Stimulated activated CD4-positive, alpha-beta T cell treated with anti-CD3 and anti-CD28 coated beads, TNF-alpha, amount 100 ng/mL, for 1 hour (primary cell): Measurements from ENCODE around the gene CDK12.

Source experiments
- DNase-seq, 3 donors: peaks; one replicate each; pipeline ENCODE4 v3.0.0-alpha.2; 2020; ENCODE audit warnings: low read depth in 3 of 3, low spot score in 1 of 3

The CDK12 gene

DNA sequence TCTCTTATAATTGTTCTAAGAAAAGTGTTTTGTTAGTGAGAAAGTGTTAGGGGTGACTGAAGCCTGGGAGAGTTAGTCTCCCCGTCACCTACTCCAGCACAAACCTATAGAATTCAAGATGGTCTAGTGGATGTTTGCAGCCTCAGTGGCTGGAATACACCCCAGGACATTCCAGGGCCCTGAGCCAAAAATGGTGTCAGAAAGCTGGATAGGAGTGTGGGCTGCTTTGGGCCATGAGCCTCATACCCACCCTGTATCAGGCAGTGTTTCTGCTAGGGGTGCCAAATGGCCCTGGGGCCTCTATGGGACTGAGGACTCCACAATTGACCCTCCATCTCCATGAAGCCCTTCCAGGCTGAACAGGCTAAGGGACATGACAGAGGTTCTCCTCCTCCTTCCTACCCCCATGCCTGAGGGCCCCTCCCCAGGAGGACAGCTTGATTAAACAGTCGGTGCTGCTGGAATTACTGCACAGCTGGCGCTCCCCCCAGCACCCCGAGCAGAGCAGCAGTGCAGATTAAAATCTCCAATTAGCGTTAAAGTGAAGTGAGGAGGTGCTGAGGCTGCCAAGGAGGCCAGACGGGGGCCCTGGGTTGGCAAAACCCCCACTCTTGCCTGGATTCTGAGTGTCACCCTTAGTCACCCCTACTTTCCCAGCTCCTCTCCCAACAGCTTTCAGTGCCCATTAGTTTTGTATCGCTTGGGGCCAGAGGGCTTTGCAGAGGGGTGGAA lies 87.4 kb downstream of the CDK12 start:
- DNase-seq = no peak

DNA sequence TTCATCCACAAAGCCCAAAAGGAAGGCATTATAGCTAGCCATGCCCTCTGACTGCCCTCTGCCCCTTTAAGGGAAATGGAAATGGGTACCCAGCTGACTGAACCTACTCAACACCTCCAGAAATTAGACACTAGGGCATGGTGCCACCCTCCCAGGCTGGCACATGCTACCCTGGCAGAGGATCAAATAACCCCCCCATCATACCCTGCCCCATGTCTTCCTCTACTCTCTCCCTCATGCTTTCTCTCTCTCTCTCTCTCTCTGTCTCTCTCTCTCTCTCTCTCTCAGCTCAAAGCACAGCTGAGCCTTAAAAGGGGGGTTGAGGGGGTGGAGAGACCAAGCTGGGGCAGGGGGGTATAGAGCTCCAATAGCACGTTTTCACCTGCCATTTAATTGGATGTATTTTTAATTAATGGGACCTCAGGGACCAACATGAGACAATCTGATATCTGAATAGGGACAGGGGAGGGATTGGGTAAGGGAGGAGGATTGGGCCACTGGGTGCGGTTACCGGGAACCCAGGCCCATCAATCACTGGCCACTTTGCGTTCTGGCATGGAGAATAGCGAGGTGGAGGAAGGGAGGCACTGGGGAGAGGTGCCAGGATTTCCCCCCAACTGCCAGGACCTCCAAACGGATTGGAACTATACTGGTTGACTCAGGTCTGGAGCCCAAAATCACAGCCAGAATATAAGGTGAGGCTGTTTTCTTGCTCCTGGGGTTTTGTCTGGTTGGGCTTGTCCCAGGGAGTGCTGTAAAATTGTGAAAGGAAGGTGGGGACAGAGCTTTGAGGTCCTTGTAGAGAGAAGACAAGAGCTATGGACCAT lies 88.7 kb downstream of the CDK12 start:
- no peak for DNase-seq

DNA sequence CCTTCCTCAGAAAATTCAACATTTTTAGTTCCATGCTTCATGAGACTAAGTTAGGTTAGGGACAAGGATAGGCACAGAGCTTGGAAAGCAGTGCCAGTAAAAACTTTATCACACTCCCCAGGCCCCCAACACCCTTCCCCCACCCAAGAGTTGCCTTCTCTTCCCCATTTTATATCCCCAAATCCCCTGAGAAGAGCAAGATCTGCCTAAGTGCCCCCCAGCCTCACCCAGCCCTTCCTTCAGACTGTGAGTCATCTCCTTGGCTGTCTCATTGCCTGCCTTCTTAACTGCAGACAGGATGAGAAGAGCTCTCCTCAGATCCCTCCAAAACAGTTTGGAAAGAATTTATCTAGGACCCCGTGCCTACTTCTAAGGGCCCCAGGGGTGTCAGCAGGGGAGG lies 90.6 kb downstream of the CDK12 start:
- DNase-seq = no peak

DNA sequence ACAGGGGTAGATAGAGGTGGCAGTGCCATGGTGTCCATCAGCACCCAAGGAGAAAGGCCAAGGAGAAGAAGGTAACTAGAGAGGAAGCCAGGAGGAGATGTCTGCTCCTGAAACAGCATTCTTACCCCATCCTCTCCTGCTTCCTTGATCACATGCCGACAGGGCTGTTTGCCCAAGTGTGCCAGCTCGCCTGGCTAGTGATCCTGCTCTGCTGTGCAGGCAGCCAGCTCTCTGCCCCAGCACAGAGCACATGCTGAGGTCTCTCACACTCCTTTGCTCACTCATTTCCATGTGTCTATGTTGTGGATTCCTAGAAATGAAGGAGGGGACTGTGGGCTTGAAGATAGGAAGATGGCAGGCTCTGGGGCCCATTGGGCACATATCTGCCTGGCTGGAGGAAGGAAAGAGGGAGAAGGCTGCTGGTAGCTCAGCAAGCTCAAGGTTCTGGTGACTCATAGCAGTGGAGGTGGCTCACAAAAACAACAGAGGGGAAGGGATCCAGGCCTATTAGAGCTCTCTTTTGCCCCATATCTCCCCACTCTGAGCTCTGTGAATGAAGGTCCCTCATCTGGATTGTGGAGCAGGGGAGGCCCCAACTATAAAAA lies 92.2 kb downstream of the CDK12 start:
- DNase-seq = no peak

DNA sequence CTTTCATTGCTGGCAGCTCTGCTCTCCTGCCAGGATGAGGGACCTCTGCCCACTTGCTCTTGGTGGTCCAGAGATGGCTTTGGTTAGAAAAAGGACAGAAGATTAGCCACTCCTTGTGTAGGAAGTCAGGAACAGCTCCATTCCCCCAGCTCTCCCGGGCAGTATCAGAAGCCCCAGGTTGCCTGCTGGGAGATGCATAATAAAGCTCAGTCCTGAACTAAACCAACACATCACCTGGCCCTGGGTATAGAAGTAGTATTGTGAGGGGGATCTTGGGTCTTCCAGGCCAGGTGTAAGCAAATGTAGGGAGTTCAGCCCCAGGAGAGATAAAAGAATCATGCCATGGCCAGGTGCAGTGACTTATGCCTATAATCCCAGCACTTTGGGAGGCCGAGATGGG lies 94.1 kb downstream of the CDK12 start:
- DNase-seq = no peak

DNA sequence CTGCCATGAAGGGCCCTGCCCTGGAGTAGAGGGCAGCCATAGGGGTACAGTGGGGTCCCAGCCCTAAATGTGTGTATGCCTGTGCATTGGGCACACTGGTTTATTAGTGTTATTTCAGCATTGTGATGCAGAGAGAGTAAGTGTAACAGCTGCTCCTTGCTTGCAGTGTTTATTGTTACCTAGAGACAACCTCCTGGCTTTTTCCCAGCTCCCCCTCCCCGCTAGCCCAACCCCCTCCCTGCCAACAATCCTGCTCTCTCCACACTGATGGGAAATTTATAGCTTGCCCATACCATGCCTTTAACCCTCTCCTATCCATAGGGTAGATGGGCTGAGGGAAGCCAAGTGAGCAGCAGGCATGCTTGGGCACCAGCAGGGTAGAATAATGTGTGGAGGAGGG lies 95.1 kb downstream of the CDK12 start:
- no peak for DNase-seq

DNA sequence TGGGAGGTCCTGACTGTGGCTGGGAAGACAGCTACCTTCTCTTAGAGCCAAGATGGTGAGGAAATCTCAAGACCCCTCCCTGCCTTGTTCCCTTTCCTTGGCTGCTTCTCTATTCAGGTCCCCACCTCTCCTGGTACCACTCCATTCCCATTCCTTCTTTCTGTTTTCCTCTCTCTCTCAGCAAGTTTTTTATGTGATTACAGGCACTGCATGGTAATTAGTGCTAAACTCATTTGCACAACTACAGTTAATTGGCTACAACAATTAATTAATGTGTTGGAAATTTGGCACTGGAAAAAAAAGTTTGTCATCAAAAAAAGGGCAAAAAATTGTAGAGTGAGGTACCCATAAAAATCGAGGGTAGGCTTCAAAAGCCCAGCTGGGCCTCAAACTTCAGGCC lies 101.1 kb downstream of the CDK12 start:
- no peak for DNase-seq

DNA sequence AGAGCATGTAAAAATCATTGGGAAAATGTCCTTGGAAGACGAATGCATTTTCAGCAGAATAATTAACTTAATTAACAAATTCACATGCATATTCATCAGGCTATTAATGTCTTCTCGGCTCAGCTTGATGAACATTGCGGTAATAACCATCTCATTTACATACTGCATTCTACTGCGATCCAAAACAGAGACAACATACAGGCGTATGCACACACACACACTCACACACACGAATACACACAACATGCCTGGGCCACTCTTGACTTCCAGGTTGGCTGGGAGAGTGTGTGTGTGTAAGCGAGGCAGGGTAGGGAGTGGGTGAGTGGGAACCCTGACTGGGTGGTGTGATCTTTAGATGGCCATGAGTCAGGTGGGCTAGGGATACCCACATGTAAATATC lies 101.7 kb downstream of the CDK12 start:
- no peak for DNase-seq

DNA sequence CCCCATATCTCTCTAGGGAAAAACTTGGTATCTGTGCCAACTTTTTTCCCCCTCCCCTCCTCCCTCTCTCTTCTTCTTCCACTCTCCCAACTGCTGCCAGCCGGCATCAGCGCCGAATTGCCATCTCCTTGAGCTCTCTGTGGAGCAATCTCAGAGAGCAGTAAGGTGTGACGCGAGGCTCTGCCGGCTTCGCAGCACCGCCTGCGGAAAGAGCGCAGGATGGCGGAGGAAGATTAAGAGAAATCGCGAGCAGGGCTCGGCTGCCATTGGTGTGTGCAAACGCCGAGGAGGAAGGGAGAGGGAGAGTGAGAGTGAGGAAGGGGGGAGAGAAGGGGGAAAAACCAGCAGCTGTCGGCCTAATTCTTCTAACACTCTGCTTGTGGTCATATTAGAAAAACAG lies 102.2 kb downstream of the CDK12 start:
- no peak for DNase-seq

DNA sequence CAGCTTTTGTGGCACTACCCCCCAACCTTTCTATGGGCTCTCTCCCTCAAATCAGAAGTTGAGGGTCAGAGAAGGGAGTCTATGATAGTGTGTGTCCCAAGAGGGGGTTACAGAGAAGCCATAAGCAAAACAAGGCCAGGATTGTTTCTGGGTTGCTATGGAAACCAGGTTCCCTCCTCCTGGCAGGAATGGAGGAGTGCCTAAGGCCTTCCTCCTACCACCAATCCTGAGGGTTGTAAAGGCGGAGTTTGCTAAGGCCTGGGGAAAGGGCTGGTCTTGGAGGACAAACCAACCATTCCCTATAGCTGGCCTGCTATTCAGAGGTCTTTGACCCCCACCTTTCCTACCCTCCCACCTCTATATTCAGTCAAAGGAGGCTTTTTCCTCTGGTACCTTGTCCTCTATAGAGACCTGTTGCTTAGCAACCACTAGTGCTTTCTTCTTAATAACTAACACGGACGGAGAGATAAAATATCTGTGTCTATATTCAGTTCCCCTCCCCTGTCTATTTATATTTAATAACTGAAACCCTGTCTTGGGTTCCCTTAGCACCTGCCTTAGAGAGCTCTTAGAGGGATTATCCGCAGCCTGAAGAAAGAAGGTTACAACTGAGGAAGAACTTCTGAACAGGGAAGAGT lies 103.0 kb downstream of the CDK12 start:
- DNase-seq = no peak

DNA sequence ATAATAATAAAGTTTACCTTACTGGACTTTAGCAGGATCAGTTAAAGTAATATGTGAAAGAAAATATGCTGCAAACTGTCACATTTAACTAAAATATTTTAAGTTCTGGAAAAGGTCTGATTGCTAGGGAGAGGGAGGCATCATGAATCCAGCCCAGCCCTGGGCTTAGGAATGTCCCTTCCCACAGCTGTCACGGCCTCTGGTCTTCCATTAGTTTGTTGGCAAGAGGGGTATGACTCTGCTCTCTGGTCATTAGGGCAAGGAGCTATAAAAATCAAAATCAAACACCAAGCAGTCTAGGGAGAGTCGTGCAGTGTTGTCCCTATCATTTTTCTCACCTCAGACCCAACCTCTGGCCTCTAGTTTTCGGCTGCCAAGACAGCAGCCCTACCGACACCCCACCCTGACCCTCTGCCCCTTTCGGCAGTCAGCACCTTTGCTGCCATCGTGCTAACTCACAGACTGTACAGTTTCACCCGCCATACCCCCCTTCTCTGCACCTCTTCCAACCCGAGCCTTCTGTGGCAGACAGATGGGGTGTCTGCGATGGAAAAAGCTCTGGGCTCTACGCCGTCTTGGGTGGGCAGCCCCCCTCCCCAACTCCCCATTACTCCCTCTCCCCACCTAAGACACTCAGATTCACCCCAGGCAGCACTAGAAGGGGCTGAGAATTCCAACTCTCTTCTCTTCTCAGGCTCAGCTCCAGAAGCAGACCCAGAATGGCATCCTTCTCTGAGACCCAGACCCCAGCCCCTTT lies 105.0 kb downstream of the CDK12 start:
- no peak for DNase-seq

DNA sequence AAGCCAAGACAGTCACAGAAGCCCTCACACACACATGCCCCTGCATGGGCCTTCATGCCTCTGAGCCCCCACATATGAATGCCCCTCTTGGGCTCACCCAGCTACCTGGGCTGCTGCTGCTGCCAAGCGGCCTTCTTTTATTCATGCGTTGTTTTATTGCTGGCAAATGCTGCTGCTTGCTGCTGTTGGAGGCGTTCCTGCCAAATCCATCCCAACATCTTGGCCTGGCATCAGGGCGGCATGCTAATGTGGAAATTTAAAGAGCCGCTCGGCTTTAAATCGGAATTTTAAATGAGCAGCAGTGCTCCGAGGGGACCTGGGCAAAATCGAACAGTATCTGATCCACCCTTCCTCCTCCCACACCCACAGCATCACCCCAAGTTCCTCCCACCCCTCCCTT lies 107.4 kb downstream of the CDK12 start:
- DNase-seq = no peak

DNA sequence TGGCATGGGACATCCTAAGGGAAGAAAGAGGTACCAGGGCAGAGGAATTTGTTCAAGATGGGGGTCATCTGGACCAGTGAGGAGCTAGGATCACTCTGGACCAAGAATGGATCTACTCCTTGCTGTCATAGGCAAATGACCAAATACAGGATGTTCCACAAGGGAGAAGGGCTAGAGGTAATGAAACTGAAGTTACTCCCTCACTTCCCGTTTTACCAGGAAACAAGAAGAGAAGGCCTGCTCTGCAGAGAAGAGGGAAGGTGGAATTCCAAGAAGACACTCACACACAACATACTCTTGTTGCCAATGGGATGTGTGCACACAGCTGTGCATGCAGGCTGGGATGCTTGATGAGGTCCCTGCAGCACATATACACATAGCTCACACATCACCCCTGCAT lies 107.8 kb downstream of the CDK12 start:
- no peak for DNase-seq

DNA sequence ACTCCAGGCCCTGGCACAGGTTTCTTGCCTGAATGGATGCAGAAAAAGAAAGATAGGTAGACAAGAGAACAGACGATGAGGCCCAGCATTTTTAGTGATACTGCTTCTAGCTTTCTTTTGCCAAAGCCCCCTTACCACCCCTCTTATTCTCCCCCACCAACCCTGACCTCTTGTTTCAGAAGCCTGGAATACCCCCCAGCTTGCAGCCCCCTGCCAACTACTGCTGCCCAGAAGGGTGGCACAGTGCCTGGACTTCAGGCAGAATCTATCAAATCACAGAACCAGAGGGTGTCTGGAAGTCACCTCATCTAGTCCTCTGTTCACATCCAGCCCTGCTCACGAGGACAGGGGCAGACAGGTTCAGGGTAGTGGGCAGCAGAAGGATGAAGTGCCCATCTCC lies 110.8 kb downstream of the CDK12 start:
- no peak for DNase-seq

DNA sequence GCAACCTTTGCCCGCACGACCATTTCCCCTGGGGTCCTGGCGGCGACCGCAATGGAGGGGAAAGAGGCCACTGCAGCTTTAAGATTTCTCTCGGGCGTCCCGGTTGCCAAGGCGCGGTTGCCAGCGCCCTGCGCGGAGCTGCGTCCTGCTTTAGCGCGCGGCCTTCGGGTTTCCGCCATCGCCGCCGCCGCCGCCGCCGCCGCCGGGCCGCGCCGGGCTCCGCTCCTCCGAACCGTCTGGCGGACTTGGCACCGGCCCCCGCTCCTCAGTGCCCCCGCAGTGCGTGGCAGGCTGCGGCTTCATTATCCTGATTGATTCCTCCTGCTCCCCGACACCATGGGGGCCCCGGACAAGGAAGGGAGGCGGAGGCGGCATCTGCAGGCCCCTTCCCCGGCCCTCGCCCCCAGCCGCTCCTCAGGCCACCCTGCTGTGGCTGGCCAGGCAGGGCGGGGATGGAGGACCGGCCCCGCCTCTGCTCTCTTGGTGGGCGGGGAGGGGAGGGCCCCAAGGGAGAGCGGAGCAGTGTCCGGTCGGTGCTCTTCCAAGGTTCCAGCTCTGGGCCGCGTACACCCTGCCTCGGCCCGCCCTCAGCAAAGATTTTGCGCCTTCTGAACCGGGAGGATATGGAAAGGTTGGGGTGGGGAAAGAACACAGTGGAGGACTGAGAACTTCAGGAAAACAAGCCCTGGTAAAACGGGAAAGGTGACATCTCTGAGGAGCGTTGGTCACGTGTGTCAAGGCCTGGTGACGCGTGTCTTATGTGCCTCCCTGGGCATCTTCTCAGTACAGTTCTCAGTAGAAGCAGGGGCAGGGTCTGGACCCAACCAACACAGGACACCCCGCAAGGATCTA lies 112.4 kb downstream of the CDK12 start:
- peak in 1 of 3 donors; percentile 7 for DNase-seq

DNA sequence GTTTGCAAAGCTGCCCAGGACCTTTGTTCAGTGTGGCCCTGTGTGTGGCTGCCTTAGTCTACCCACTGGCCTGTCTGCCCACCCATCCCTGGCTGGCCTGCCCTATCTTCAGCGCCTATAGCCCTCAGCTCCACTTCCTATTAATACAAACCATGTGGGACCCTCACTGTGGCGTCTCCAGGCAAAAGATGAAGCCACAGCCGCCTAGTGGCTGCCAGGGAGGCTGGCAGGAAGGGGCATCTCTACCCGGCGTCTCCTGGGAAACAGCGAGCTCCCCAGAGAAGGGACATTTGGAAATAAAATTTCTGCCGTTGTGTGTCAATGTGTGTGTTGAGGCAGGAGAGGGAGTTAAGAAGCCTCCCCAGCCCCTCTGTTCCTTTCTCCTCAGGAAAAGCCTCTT lies 114.9 kb downstream of the CDK12 start:
- DNase-seq = no peak

DNA sequence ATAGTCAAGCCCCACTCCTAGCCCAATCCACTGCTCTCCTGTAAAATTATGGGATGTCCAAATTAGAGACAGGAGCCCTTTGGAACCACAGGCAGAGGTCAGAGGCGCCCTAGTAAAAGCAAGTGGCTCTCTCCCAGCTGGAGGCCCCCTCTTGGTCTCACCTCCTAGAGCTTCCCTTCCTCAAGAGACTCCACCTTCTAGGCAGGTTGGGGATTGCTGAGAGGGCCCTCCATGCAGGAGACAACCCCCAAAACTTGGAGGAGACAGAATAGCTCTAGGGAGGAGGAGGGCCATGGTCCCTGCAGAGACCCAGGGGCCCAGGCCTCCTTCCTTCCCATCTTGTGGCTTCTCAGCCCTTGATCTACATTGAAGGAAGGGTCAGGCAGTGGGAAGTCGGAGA lies 117.0 kb downstream of the CDK12 start:
- DNase-seq = no peak

DNA sequence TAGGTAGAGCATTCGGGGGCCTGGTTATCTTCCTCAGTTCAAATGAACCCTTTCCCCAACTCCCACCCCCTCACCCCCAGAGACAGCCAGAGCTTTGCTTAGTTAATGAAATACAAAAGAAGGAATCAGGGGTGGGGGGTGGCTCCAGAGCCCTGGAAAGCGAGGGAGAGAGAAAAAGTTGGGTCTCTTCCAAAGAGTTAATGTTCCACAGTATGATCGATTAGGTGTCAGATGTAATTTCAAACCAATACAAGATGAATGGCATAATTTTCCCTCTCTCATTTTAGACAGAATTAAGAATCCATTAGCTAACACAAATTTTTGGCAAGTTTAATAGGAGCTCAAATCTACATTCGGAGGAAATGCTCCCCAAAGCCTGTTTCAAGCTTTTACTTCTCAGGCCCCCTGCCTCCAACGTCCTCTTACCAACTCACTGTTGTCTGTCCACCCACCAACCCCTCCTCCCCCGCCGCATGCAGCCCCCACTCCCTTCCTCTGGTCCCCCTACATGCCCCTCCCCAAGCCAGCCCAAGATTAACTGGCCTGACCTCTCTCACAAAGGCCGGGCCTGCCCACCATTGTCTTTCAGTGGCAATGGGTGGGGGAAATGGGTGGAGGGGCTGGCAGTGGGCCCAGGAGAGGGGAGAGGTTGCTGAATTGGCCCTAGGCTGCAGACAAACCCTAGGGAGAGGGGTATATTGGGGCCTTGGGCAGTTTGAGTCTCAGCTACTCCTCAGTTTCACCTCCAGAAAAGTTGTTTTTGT lies 118.2 kb downstream of the CDK12 start:
- no peak for DNase-seq

DNA sequence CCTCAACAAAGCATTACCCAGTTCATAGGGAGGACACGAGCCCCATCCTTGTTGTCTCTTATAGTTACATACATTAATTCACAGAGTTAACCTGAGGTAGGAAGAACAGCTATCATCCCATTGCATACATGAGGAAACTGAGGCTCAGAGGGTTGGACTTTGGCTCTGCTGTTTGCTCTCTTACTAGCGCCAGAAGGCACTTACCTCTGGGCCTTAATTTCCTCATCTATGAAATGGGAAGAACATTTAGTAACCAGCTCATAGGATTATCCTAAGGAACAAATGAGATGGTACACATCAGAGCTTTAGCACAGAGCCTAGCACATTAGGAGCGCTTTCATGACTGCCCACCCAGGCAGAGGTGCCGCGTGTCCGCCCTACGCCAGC lies 118.8 kb downstream of the CDK12 start:
- no peak for DNase-seq
